ENCODE data around the gene EML4. TPM values are rescaled to one million over a fixed set of nuclear protein-coding genes. Genes with fewer than 3 reads are reported as not detected.

The EML4 gene
- total RNA-seq, 4 donors from 2014 or later, result 23.3 to 52.4 (median 31.7) TPM

GRCh38 chr2:42196070-42196402 lies 26.9 kb downstream of the EML4 start:
- TF ChIP-seq CTCF (IDR thresholded peaks at IDR 0.05; ENCODE audit: low read depth), result no peak

- TF ChIP-seq CTCF (IDR thresholded peaks at IDR 0.05; ENCODE audit: low read depth), result no peak
Observed at GRCh38 chr2:42196403-42197267, 27.5 kb downstream of the EML4 start.

DNA sequence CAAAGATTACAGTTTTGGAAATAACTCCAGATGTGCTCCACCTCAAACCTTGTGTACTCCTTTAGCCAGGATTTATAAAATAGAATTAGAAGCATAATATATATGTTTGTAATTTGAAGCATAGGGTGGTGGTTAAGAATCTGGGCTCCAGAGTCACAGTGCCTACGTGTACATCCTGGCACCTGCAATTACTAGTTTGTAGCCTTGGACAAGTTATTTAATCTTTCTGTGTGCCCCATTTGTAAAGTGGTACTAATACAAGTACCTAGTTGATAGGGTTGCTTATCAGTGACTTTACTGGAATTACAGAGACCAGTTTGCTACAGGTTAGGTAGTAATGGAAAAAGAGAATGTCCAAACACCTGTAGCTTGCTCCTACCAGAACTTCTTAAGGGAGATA lies 28.6 kb downstream of the EML4 start:
- TF ChIP-seq CTCF (IDR thresholded peaks at IDR 0.05; ENCODE audit: low read depth), result no peak

- no peak for TF ChIP-seq CTCF (IDR thresholded peaks at IDR 0.05; ENCODE audit: low read depth)
Observed at GRCh38 chr2:42198466-42198865, 29.3 kb downstream of the EML4 start.

- TF ChIP-seq CTCF (IDR thresholded peaks at IDR 0.05; ENCODE audit: low read depth), result no peak
Observed at GRCh38 chr2:42199002-42199401, 29.8 kb downstream of the EML4 start.

DNA sequence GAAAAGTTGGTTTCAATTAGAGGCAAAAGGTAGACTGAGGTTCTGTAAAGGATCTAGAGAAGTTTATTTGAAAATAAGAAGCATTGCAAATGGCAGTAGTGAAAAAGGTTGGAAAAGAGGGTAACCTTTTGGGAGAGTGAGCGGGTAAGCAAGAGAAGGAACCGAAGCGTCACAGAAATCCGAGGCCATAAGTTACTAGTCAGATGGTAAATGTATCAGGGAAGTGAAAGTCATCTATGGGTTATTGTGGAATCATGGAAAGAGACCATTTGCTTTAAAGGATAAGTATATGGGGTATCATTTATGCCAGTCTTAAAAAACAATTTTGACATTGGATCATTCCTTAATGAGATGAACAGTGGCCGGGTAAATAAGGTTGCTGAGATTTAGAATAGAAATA lies 30.5 kb downstream of the EML4 start:
- no peak for TF ChIP-seq CTCF (IDR thresholded peaks at IDR 0.05; ENCODE audit: low read depth)

DNA sequence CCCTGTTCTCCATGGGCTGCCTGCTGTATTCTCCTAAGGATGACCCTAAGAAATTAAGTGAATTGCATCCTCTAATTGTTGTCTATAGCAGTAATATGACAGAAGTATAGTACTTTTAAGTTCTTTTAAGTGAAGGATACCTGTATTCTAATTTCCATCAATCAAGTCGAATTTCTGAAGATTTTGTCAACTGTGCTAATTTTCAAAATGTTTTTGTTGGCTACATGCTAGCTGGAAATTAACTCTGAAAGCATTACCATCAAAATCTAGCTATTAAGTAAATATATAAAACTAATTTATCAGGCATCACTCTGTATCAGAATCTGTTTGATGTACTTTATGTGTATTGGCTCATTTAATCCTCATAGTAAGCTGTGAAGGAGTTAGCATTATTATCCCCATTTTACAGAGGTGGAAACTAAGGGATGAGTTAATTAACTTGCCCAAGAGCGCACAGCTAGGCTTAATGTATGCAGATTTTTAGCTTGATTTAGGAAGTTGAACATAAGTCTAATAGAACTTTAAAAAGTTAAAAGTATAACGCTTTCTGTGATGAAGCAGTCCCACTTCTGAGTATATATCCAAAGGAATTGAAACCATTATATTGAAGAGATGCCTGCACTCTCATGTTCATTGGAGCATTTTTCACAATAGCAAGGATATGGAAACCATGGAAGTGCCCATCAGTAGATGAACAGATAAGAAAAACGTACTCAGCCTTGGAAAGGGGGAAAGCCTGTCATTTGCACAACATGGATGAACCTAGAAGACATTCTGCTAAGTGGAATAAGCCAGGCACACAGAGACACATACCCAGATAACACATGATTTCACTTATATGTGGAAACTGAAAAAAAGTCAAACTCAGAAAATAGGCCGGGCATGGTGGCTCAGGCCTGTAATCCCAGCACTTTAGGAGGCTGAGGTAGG lies 32.0 kb downstream of the EML4 start:
- TF ChIP-seq CTCF (IDR thresholded peaks at IDR 0.05; ENCODE audit: low read depth), result no peak
